ENCODE results near the gene FIGNL2.

Gene FIGNL2

GRCh38 chr12:51855586-51856428, 7.3 kb upstream of the FIGNL2 start:
- TF ChIP-seq CTCF (IDR thresholded peaks at IDR 0.05; ENCODE audit: low read length, missing control alignments): no peak
- peak overlapping the region; percentile 34 for H3K4me3 ChIP-seq (replicated peaks; ENCODE audit: low read depth, low read length)
- peak; percentile 35 for DNase-seq (ENCODE audit: low read depth)

- DNase-seq (ENCODE audit: low read depth): no peak
- H3K4me3 ChIP-seq (replicated peaks; ENCODE audit: low read depth, low read length): no peak overlapping the region
- TF ChIP-seq CTCF (IDR thresholded peaks at IDR 0.05; ENCODE audit: low read length, missing control alignments): no peak
These were observed 4.1 kb upstream of the FIGNL2 start for GRCh38 chr12:51852404-51853137.

- H3K4me3 ChIP-seq (replicated peaks; ENCODE audit: low read depth, low read length): no peak overlapping the region
- no peak for DNase-seq (ENCODE audit: low read depth)
- TF ChIP-seq CTCF (IDR thresholded peaks at IDR 0.05; ENCODE audit: low read length, missing control alignments): no peak
These were observed 3.1 kb upstream of the FIGNL2 start for GRCh38 chr12:51851413-51852124.

GRCh38 chr12:51850965-51851299, 2.4 kb upstream of the FIGNL2 start:
- TF ChIP-seq CTCF (IDR thresholded peaks at IDR 0.05; ENCODE audit: low read length, missing control alignments): no peak
- no peak overlapping the region for H3K4me3 ChIP-seq (replicated peaks; ENCODE audit: low read depth, low read length)
- no peak for DNase-seq (ENCODE audit: low read depth)

- no peak overlapping the region for H3K4me3 ChIP-seq (replicated peaks; ENCODE audit: low read depth, low read length)
- no peak for TF ChIP-seq CTCF (IDR thresholded peaks at IDR 0.05; ENCODE audit: low read length, missing control alignments)
- DNase-seq (ENCODE audit: low read depth): no peak
These were observed 1.8 kb upstream of the FIGNL2 start for GRCh38 chr12:51850081-51850964.

Measured in fibroblast of pulmonary artery (primary cell).